T-helper 1 cell treated with Interleukin-12 subunit alpha and Interleukin-12 subunit beta and Interleukin-4 antibody, amounts not matched to agents 30 μg/mL and 1 μg/mL, for 36 hours (primary cell): Measurements from ENCODE around the gene TMEM119.
A peak's percentile ranks its signal among the peaks of the same experiment; 100 is the strongest.

Experiments used
- H3K27ac Mint-ChIP-seq: one replicate; pipeline ENCODE4 v1.8.0; 2021; ENCODE audit warnings: mild to moderate bottlenecking, mixed read lengths
- H3K27me3 Mint-ChIP-seq: one replicate; pipeline ENCODE4 v1.8.0; 2021; ENCODE audit warnings: low read depth, mixed read lengths
- H3K36me3 Mint-ChIP-seq: one replicate; pipeline ENCODE4 v1.8.0; 2021; ENCODE audit warnings: low read depth, mixed read lengths
- H3K4me1 Mint-ChIP-seq: one replicate; pipeline ENCODE4 v1.8.0; 2021; ENCODE audit warnings: low read depth, mixed read lengths
- H3K4me3 Mint-ChIP-seq: one replicate; pipeline ENCODE4 v1.8.0; 2021; ENCODE audit warnings: mild to moderate bottlenecking, moderate library complexity, mixed read lengths
- H3K9me3 Mint-ChIP-seq: one replicate; pipeline ENCODE4 v1.8.0; 2021; ENCODE audit warnings: mixed read lengths

The TMEM119 gene

DNA sequence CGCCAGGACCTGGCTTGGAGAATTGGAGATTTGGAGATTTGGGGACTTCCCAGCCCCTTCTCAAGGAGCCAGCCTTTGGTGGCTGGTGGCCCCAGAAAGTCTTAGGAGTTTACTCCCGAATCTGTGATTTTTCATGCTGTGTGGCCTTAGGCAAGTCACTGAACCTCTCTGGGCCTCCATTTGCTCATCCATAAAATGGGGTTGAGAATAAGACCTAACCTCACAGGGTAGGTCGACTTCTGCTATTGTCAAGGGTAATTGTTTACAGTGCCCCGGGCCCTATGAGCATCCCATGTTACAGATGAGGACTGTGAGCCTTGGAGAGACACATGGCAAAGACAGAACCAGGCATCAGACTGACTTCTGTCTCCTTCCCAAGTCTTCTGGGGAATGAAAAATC is 16.2 kb upstream of the TMEM119 start:
- H3K27ac Mint-ChIP-seq = peak overlapping the region; percentile 70
- peaks cover 13% of the 10 kb centered on the region for H3K9me3 Mint-ChIP-seq
- no peak overlapping the region for H3K4me3 Mint-ChIP-seq
- H3K27me3 Mint-ChIP-seq = no peaks in the 10 kb centered on the region
- peaks cover 29% of the 10 kb centered on the region for H3K36me3 Mint-ChIP-seq
- peaks cover 43% of the 10 kb centered on the region for H3K4me1 Mint-ChIP-seq

DNA sequence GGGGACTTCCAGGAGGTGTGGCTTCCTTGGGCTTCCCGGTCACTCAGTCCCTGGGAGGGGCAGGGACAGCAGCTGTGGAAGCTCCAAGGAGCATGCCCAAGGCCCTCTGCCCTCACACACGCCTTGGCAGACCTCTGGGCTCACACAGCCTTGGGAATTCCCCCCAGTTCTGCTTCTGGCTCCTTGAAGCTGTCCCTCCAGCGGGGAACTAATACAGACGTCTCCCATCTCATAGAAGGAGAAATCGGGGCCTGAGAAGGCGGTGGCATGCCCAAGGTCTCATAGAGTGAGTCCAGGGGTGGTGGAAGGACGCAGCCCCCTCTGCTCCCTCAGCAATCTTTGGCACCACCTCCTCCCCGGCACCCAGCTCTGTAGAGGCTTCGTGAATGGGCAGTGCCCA is 15.7 kb upstream of the TMEM119 start:
- H3K4me1 Mint-ChIP-seq = peaks cover 41% of the 10 kb centered on the region
- no peaks in the 10 kb centered on the region for H3K27me3 Mint-ChIP-seq
- H3K27ac Mint-ChIP-seq = no peak overlapping the region
- H3K4me3 Mint-ChIP-seq = no peak overlapping the region
- H3K9me3 Mint-ChIP-seq = peaks cover 13% of the 10 kb centered on the region
- H3K36me3 Mint-ChIP-seq = peaks cover 28% of the 10 kb centered on the region

DNA sequence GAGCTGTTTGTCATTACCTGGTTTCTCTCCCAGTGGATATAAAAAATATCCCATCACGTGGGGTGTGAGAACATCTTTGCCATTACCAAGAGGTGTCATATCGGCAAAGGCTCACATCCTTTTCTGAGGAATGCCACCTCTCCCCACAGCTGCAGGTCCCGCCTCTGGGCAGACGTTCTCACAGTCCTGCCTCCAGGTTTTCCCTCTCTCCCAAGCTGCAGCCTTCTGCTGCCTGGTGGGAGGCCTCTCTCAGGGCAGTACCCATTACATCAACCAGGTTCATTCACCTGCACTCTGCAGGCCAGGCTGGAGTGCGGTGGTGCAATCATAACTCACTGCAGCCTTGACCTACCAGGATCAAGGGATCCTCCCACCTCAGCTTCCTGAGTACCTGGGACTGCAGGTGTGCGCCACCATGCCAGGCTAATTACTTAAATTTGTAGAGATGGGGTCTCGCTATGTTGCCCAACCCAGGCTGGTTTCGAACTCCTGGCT is 15.0 kb upstream of the TMEM119 start:
- peaks cover 13% of the 10 kb centered on the region for H3K9me3 Mint-ChIP-seq
- H3K4me3 Mint-ChIP-seq = no peak overlapping the region
- no peak overlapping the region for H3K27ac Mint-ChIP-seq
- H3K36me3 Mint-ChIP-seq = peaks cover 28% of the 10 kb centered on the region
- peaks cover 1% of the 10 kb centered on the region for H3K27me3 Mint-ChIP-seq
- peaks cover 34% of the 10 kb centered on the region for H3K4me1 Mint-ChIP-seq

DNA sequence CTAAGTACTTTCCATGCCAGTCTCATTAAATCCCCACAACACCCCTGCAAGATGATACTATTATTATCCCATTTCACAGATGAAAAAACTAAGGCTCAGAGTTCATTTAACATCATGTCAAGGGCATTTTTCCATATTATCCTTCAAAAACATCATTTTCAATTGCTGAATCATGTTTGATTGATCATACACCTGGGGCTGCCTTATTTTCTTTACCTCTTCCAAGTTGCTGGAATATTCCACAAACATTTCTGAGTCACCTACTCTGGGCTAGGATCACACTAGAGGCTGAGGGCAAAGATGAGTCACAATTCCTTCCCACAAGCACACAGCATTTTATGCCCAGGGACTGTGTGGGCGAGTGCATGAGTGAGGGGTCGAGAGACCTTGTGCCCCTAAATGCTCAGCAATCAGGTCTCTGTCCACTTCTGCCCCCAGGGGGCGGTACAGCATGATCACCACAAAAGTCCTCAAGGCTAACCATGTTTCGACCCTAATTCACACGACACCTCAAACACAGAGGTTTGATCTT is 14.1 kb upstream of the TMEM119 start:
- Mint-ChIP-seq H3K9me3 (peaks cover 11% of the 10 kb centered on the region), H3K4me3 (no peak overlapping the region), H3K27ac (no peak overlapping the region), H3K4me1 (peaks cover 27% of the 10 kb centered on the region), H3K36me3 (peaks cover 20% of the 10 kb centered on the region), H3K27me3 (peaks cover 3% of the 10 kb centered on the region)

GRCh38 chr12:108610856-108611605 is 13.1 kb upstream of the TMEM119 start:
- Mint-ChIP-seq H3K9me3 (peaks cover 1% of the 10 kb centered on the region), H3K4me3 (no peak overlapping the region), H3K4me1 (peaks cover 20% of the 10 kb centered on the region), H3K27ac (no peak overlapping the region), H3K27me3 (peaks cover 3% of the 10 kb centered on the region), H3K36me3 (peaks cover 11% of the 10 kb centered on the region)

- Mint-ChIP-seq H3K27me3 (peaks cover 3% of the 10 kb centered on the region), H3K9me3 (peaks cover 4% of the 10 kb centered on the region), H3K36me3 (peaks cover 6% of the 10 kb centered on the region), H3K4me3 (no peak overlapping the region), H3K27ac (no peak overlapping the region), H3K4me1 (peaks cover 23% of the 10 kb centered on the region)
Measured at GRCh38 chr12:108610336-108610815, 12.5 kb upstream of the TMEM119 start.

GRCh38 chr12:108609537-108610335 is 11.9 kb upstream of the TMEM119 start:
- H3K4me1 Mint-ChIP-seq = peaks cover 24% of the 10 kb centered on the region
- peaks cover 6% of the 10 kb centered on the region for H3K36me3 Mint-ChIP-seq
- H3K27me3 Mint-ChIP-seq = peaks cover 7% of the 10 kb centered on the region
- peaks cover 5% of the 10 kb centered on the region for H3K9me3 Mint-ChIP-seq
- H3K27ac Mint-ChIP-seq = no peak overlapping the region
- H3K4me3 Mint-ChIP-seq = no peak overlapping the region

- peaks cover 8% of the 10 kb centered on the region for H3K27me3 Mint-ChIP-seq
- no peaks in the 10 kb centered on the region for H3K36me3 Mint-ChIP-seq
- peaks cover 17% of the 10 kb centered on the region for H3K4me1 Mint-ChIP-seq
- no peak overlapping the region for H3K27ac Mint-ChIP-seq
- peaks cover 5% of the 10 kb centered on the region for H3K9me3 Mint-ChIP-seq
- H3K4me3 Mint-ChIP-seq = no peak overlapping the region
Measured at GRCh38 chr12:108608616-108609015, 10.7 kb upstream of the TMEM119 start.

GRCh38 chr12:108607981-108608600 is 10.2 kb upstream of the TMEM119 start:
- H3K4me3 Mint-ChIP-seq = no peak overlapping the region
- peaks cover 5% of the 10 kb centered on the region for H3K9me3 Mint-ChIP-seq
- H3K27ac Mint-ChIP-seq = no peak overlapping the region
- H3K4me1 Mint-ChIP-seq = peaks cover 13% of the 10 kb centered on the region
- H3K36me3 Mint-ChIP-seq = no peaks in the 10 kb centered on the region
- peaks cover 8% of the 10 kb centered on the region for H3K27me3 Mint-ChIP-seq

- Mint-ChIP-seq H3K36me3 (no peaks in the 10 kb centered on the region), H3K9me3 (peaks cover 5% of the 10 kb centered on the region), H3K4me3 (no peak overlapping the region), H3K4me1 (peaks cover 6% of the 10 kb centered on the region), H3K27me3 (peaks cover 11% of the 10 kb centered on the region), H3K27ac (peak overlapping the region; percentile 26)
Measured at GRCh38 chr12:108606492-108606891, 8.6 kb upstream of the TMEM119 start.

DNA sequence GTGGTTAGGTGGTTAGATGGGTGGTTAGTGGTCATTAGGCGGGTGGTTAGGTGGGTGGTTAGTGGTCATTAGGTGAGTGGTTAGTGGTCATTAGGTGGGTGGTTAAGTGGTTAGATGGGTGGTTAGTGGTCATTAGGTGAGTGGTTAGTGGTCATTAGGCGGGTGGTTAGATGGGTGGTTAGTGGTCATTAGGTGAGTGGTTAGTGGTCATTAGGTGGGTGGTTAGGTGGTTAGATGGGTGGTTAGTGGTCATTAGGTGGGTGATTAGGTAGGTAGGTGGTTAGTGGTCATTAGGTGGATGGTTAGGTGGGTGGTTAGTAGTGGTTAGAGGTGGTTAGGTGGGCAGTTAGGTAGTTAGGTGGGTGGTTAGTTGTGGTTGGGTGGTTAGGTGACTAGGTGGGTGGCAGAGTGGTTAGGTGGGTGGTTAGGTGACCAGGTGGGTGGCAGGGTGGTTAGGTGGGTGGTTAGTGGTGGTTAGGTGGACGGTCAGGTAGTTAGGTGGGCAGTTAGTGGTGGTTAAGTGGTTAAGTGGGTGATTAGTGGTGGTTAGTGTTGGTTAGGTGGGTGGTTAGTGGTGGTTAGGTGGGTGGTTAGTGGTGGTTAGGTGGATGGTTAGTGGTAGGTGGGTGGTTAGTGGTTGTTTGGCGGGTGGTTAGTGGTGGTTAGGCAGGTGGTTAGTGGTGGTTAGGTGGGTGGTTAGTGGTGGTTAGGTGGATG is 8.0 kb upstream of the TMEM119 start:
- Mint-ChIP-seq H3K27me3 (peaks cover 11% of the 10 kb centered on the region), H3K9me3 (peaks cover 5% of the 10 kb centered on the region), H3K27ac (peak overlapping the region; percentile 68), H3K36me3 (no peaks in the 10 kb centered on the region), H3K4me1 (peaks cover 6% of the 10 kb centered on the region), H3K4me3 (peak overlapping the region; percentile 2)

- H3K4me1 Mint-ChIP-seq = peaks cover 6% of the 10 kb centered on the region
- H3K27ac Mint-ChIP-seq = peak overlapping the region; percentile 68
- H3K4me3 Mint-ChIP-seq = peak overlapping the region; percentile 2
- H3K9me3 Mint-ChIP-seq = peaks cover 5% of the 10 kb centered on the region
- H3K36me3 Mint-ChIP-seq = no peaks in the 10 kb centered on the region
- H3K27me3 Mint-ChIP-seq = peaks cover 11% of the 10 kb centered on the region
Measured at GRCh38 chr12:108605000-108605689, 7.3 kb upstream of the TMEM119 start.

DNA sequence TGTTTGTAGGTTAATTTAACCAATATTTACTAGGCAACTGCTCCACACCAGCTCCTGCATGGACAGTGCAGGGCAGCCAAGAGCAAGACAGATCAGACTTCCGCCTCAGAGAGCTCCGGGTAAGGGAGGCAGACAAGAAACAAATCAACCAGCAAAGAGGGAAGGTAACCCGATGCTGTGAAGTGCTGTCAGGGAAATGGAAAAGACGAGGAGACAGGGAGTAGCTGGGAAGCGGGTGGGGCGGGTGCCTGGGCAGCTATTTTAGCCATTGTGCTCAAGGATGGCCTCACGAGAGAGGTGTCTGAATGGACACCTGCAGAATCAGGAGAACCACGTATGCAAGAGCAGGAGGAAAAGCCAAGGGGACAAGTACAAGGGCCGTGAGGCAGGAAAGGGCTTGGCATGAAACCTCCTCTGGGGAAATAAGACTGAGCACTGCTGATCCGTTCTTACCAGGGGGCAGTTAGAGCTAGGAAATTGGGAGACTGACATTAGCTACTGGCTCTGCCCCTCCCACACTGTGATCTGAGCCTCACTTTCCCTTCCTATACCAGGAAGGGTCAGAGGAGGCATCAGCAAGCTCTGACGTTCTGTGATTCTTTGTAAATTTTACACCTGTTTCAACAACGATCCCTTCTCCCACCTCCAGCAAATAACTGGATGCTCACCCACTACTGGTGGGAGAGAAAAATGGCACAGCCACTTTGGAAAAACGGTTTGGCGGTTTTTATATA is 6.5 kb upstream of the TMEM119 start:
- Mint-ChIP-seq H3K9me3 (peaks cover 5% of the 10 kb centered on the region), H3K36me3 (no peaks in the 10 kb centered on the region), H3K4me1 (peaks cover 6% of the 10 kb centered on the region), H3K27me3 (peaks cover 11% of the 10 kb centered on the region), H3K4me3 (no peak overlapping the region), H3K27ac (no peak overlapping the region)
